H1 (cell line): ENCODE measurements around the gene ADGRG1. TPM values are rescaled to one million over a fixed set of nuclear protein-coding genes. Genes with fewer than 3 reads are reported as not detected.

Source experiments
- CHD7 ChIP-seq: fragments of 300-600 bp; sonication (generic); IDR thresholded peaks from 2 replicates; pipeline ENCODE4 v1.7.1; 2012; ENCODE audit warnings: low read length, moderate library complexity, mild to moderate bottlenecking, inconsistent platforms; ENCODE audit not compliant: insufficient replicate concordance
- CTCF ChIP-seq, 3 experiments: IDR thresholded peaks; 1 replicate in 2 of 3; 2 replicates in 1 of 3; pipeline versions ENCODE4 v1.5.1 to v1.6.1; 2011; ENCODE audit warnings: low read length in 3 of 3, mild to moderate bottlenecking in 3 of 3, inconsistent platforms in 2 of 3, low read depth in 1 of 3, moderate library complexity in 1 of 3; ENCODE audit not compliant: insufficient read depth in 1 of 3; ENCODE audit errors: control extremely low read depth in 1 of 3
- KDM1A ChIP-seq: fragments of 200-600, 300-600 bp; sonication (generic); IDR thresholded peaks from 2 replicates; pipeline ENCODE4 v1.7.1; 2016; ENCODE audit warnings: mild to moderate bottlenecking, low read length, borderline replicate concordance
- MAFK ChIP-seq: IDR thresholded peaks from 2 replicates; pipeline ENCODE4 v1.6.1; 2012; ENCODE audit warnings: low read depth, mild to moderate bottlenecking, improper control_type of control experiment, low read length
- RAD21 ChIP-seq, 2 experiments: IDR thresholded peaks in 1 of 2; conservative IDR thresholded peaks in 1 of 2; 2 replicates each; pipeline ENCODE4 v1.6.1; 2011; ENCODE audit warnings: low read depth in 2 of 2, low read length in 2 of 2, improper control_type of control experiment in 1 of 2, inconsistent platforms in 1 of 2, mild to moderate bottlenecking in 1 of 2, moderate library complexity in 1 of 2
- SP1 ChIP-seq: IDR thresholded peaks from 2 replicates; pipeline ENCODE4 v1.6.1; 2011; ENCODE audit warnings: low read depth, low read length
- TBP ChIP-seq: IDR thresholded peaks from 2 replicates; pipeline ENCODE4 v1.6.1; 2011; ENCODE audit warnings: low read depth, low read length, improper control_type of control experiment
- polyA plus RNA-seq, 7 experiments: library from polyadenylated mRNA; depleted of rRNA in 3 of 7; stranded (reverse) in 5 of 7; unstranded in 2 of 7; fragments of >200 nt in 5 of 7; fragments of 200-250 nt in 2 of 7; gene quantifications; 1 replicate in 5 of 7; 2 replicates in 1 of 7; 4 replicates in 1 of 7; pipeline versions ENCODE4 v1.2.1 to v1.2.3, GENCODE V29; 2011 to 2013; ENCODE audit warnings: missing spikeins in 2 of 7, mixed read lengths in 2 of 7
- total RNA-seq: library from RNA; stranded (reverse); fragmentation: NEBNext Ultra II Directional; extraction: Animal tissue kit (Norgen Biotek cat#: 25700); gene quantifications from 2 replicates; pipeline ENCODE4 v1.2.1, GENCODE V29; 2021

Gene ADGRG1
- total and polyA plus RNA-seq, 2 of the 8 experiments (the other 6 are each of a cell fraction or from before 2014, with no cell fraction given), result 1.3 to 2.6 TPM

GRCh38 chr16:57663917-57664661, 35.7 kb downstream of the ADGRG1 start (continued):
- TF ChIP-seq CHD7 (no peak), MAFK (no peak), CTCF (IDR thresholded peaks at IDR 0.05; ENCODE audit: control extremely low read depth in 1 of 3, insufficient read depth in 1 of 3, low read depth in 1 of 3, low read length in 3 of 3) (peak in 2 of 3 experiments; percentile 16 to 49; a peak in 3 of 4 replicates), RAD21 (IDR thresholded peaks at IDR 0.05 in 1 of 2, conservative IDR thresholded peaks at IDR 0.05 in 1 of 2; ENCODE audit: low read depth in 2 of 2, low read length in 2 of 2) (peak; percentile 27 to 34; a peak in 3 of 4 replicates), SP1 (no peak), TBP (no peak), KDM1A (no peak)
